NT2/D1 (cell line): ENCODE measurements around the gene ZNF451.
"Not testable (repeated sequence)": the region's sequence is repeated elsewhere in the genome, so short reads cannot be mapped to it uniquely, and the experiment has no call there.

Experiments used
- DNase-seq: peaks from one replicate; pipeline ENCODE4 v3.0.0-alpha.2; 2011; ENCODE audit warnings: low read depth, low spot score
- H3K27me3 ChIP-seq: 2 replicates; pipeline ENCODE4 v1.6.0; 2011; ENCODE audit warnings: mild to moderate bottlenecking; ENCODE audit not compliant: insufficient read length, insufficient read depth
- H3K36me3 ChIP-seq: 2 replicates; pipeline ENCODE4 v1.6.1; 2011; ENCODE audit warnings: mild to moderate bottlenecking, low read length, mixed read lengths; ENCODE audit not compliant: insufficient read depth, insufficient read length
- H3K4me1 ChIP-seq: 2 replicates; pipeline ENCODE4 v1.5.1; 2011; ENCODE audit not compliant: insufficient read depth, insufficient read length
- H3K4me3 ChIP-seq: 2 replicates; pipeline ENCODE4 v1.5.1; 2011; ENCODE audit warnings: low read depth; ENCODE audit not compliant: insufficient read length
- H3K9ac ChIP-seq: 2 replicates; pipeline ENCODE4 v1.6.0; 2011; ENCODE audit warnings: low read depth; ENCODE audit not compliant: insufficient read length
- H3K9me3 ChIP-seq: 2 replicates; pipeline ENCODE4 v1.5.1; 2011; ENCODE audit warnings: mild to moderate bottlenecking, low read length; ENCODE audit not compliant: insufficient read depth
- SUZ12 ChIP-seq: IDR thresholded peaks from 2 replicates; pipeline ENCODE4 v1.6.1; 2011; ENCODE audit not compliant: insufficient read length, insufficient read depth; ENCODE audit errors: extremely low read depth
- YY1 ChIP-seq: IDR thresholded peaks from 2 replicates; pipeline ENCODE4 v1.6.1; 2011; ENCODE audit not compliant: insufficient read length, insufficient read depth
- ZNF274 ChIP-seq: IDR thresholded peaks from 2 replicates; pipeline ENCODE4 v1.6.1; 2011; ENCODE audit warnings: mild to moderate bottlenecking, low read depth, low read length

The ZNF451 gene

GRCh38 chr6:57075092-57075491, 14.9 kb upstream of the ZNF451 start:
- no peak for DNase-seq
- TF ChIP-seq YY1 (no peak), SUZ12 (no peak), ZNF274 (no peak)
- Histone ChIP-seq H3K36me3 (no peaks in the 10 kb centered on the region), H3K27me3 (no peaks in the 10 kb centered on the region), H3K9me3 (no peaks in the 10 kb centered on the region; the same call in none of the 2 replicates), H3K9ac (no peak overlapping the region), H3K4me3 (no peak overlapping the region), H3K4me1 (no peaks in the 10 kb centered on the region)

GRCh38 chr6:57078531-57079207, 11.3 kb upstream of the ZNF451 start:
- H3K4me3 ChIP-seq = no peak overlapping the region
- H3K36me3 ChIP-seq = no peaks in the 10 kb centered on the region
- no peak overlapping the region for H3K9ac ChIP-seq
- TF ChIP-seq ZNF274 (no peak), SUZ12 (no peak), YY1 (no peak)
- DNase-seq = no peak
- no peaks in the 10 kb centered on the region for H3K27me3 ChIP-seq
- H3K4me1 ChIP-seq = no peaks in the 10 kb centered on the region
- H3K9me3 ChIP-seq = no peaks in the 10 kb centered on the region; the same call in 1 of the 2 replicates

- DNase-seq = no peak
- Histone ChIP-seq H3K9ac (no peak overlapping the region), H3K4me1 (no peaks in the 10 kb centered on the region), H3K36me3 (no peaks in the 10 kb centered on the region), H3K4me3 (no peak overlapping the region), H3K9me3 (no peaks in the 10 kb centered on the region), H3K27me3 (no peaks in the 10 kb centered on the region)
- TF ChIP-seq SUZ12 = no peak
- TF ChIP-seq ZNF274 = no peak
- TF ChIP-seq YY1 = no peak
Observed at GRCh38 chr6:57085471-57085870, 4.5 kb upstream of the ZNF451 start.

DNA sequence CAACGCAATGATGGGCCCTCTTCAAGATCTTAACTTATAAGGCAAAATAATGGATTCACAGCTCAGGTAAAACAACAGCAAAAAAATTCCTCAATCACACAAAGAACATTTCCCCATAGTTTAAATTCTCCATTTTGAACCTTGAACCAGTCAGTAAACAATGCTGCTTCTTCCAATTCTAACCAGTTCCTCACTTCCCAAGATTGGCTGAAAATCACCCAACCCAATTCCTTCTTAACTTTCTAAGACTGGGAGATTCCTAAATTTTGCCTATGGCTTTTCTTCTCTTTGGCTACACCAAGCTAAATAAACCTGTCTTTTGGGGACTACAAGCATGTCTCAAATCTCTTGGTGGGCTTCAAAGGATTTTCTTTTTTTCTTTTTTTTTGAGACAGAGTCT, 3.1 kb upstream of the ZNF451 start:
- Histone ChIP-seq H3K4me1 (no peaks in the 10 kb centered on the region), H3K9ac (no peak overlapping the region), H3K4me3 (no peak overlapping the region), H3K9me3 (no peaks in the 10 kb centered on the region), H3K27me3 (no peaks in the 10 kb centered on the region), H3K36me3 (peaks cover 4% of the 10 kb centered on the region)
- no peak for DNase-seq
- TF ChIP-seq YY1 (no peak), ZNF274 (no peak), SUZ12 (no peak)

DNA sequence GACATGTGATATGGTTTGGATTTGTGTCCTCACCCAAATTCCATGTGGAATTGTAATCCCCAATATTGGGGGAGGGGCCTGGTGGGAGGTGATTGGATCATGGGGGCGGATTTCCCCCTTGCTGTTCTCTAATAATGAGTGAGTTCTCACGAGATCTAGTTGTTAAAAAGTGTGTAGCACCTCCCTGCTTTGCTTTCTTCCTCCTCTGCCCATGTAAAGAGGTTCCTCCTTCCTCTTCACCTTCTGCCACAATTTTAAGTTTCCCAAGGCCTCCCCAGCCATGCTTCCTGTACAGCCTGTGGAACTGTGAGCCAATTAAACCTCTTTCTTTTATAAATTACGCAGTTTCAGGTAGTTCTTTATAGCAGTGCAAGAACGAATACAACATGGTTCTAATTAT, 2.1 kb upstream of the ZNF451 start:
- Histone ChIP-seq H3K9ac (no peak overlapping the region), H3K4me1 (no peaks in the 10 kb centered on the region), H3K36me3 (peaks cover 15% of the 10 kb centered on the region), H3K4me3 (no peak overlapping the region), H3K27me3 (no peaks in the 10 kb centered on the region), H3K9me3 (no peaks in the 10 kb centered on the region)
- no peak for TF ChIP-seq SUZ12
- no peak for TF ChIP-seq YY1
- TF ChIP-seq ZNF274 = no peak
- DNase-seq = no peak

DNA sequence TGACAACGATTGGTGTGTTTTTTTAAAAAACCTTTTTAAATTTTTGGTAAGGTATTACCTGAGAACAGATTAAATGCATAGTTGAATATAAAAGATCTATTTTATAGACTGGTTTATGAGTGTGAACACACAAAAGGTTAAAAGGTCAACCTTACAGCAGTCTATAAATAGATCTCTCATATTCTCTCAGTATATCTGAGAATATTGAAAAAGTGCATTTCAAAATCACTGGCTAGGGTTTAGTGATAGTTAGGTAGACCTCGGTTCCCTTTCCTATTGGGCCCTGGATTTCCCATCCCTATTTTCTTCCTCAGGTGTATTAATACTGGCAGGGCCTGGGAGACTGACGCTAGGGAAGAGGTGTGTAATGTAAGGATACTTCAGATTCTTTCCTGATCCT, 723 bp upstream of the ZNF451 start:
- TF ChIP-seq ZNF274 = no peak
- no peak for TF ChIP-seq YY1
- TF ChIP-seq SUZ12 = no peak
- no peaks in the 10 kb centered on the region for H3K9me3 ChIP-seq
- H3K4me1 ChIP-seq = no peaks in the 10 kb centered on the region
- H3K9ac ChIP-seq = no peak overlapping the region
- DNase-seq = no peak
- no peaks in the 10 kb centered on the region for H3K27me3 ChIP-seq
- no peak overlapping the region for H3K4me3 ChIP-seq
- H3K36me3 ChIP-seq = peaks cover 17% of the 10 kb centered on the region

DNA sequence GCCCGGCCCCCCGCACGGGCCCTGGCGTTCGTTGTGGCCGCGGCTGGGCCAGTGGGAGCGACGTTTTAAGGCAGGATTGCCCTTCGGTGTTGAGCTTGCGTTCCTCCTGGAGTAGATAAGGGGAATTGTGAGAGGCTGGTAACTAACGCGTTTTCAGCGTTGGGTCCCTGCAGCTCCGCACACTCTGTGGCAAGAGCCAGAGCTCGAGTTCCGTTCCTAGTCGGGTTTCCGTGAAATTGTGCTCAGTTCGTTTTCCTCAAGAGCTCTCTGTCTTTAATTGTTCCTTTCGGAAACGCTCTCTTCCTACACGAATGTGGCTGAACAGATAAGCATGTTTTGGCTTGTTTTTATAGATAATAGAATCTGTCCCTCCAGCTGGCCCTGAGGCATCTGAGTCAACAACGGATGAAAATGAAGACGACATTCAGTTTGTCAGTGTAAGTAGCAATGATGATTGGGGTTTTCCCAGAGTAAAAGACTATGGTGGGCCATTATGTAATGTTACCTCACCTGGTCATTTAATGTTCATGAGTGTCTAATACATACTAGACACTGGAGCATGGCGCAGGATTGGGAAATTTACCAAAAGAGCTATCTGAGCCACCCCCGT, 575 bp downstream of the ZNF451 start:
- not testable (repeated sequence) for H3K4me3 ChIP-seq, DNase-seq, H3K9ac ChIP-seq, H3K4me1 ChIP-seq, H3K9me3 ChIP-seq, H3K27me3 ChIP-seq
- peaks cover 25% of the 10 kb centered on the region for H3K36me3 ChIP-seq

GRCh38 chr6:57091375-57091774, 1.4 kb downstream of the ZNF451 start:
- H3K4me1 ChIP-seq, DNase-seq, H3K27me3 ChIP-seq, H3K9me3 ChIP-seq, H3K4me3 ChIP-seq: not testable (repeated sequence)
- H3K9ac ChIP-seq = peak overlapping the region; percentile 5
- H3K36me3 ChIP-seq = peaks cover 25% of the 10 kb centered on the region
